Breast epithelium (tissue), 3 donors: Measurements from ENCODE around the gene ZNFX1.

Experiments
- CTCF ChIP-seq, 3 donors: fragments of 450-650 bp; IDR thresholded peaks; one replicate each; pipeline ENCODE4 v1.5.1; 2016 to 2017; ENCODE audit warnings: antibody characterized with exemption in 3 of 3, mild to moderate bottlenecking in 3 of 3, moderate library complexity in 3 of 3
- POLR2A ChIP-seq: fragments of 450-650 bp; IDR thresholded peaks from one replicate; pipeline ENCODE4 v1.6.1; 2016; ENCODE audit warnings: antibody characterized with exemption, mild to moderate bottlenecking, moderate library complexity

DNA sequence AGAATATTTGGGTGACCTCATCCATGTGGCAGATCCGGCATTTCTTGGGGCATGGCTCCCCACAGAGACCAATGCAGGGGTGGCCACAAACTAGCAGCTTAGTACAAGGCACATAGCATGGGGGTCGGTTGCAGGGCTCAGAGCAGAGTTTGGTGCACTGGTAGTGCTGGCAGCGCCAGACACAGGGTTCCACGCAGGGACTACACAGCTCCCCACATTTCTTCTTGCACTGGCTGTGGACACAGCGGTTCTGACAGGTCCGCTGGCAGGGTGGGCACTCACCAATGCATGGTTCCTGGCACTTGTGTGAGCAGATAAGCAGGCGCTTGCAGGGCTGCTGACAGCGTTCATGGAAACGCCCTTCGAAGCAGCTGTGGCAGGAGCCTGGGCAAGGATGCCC is 29.6 kb downstream of the ZNFX1 start:
- no peak for TF ChIP-seq POLR2A
- no peak for TF ChIP-seq CTCF (IDR thresholded peaks at IDR 0.05)
